IPS-15b (cell line): ENCODE data around the gene KIAA0319L.

Experiments used
- H3K27me3 ChIP-seq: one replicate; pipeline ENCODE4 v1.6.1; 2013; ENCODE audit warnings: low read length; ENCODE audit not compliant: control insufficient read depth, insufficient read depth
- H3K36me3 ChIP-seq: one replicate; pipeline ENCODE4 v1.6.1; 2013; ENCODE audit warnings: low read length; ENCODE audit not compliant: control insufficient read depth, insufficient read depth
- H3K4me1 ChIP-seq: one replicate; pipeline ENCODE4 v1.6.1; 2013; ENCODE audit warnings: mild to moderate bottlenecking, low read length; ENCODE audit not compliant: control insufficient read depth, insufficient read depth
- H3K4me3 ChIP-seq: one replicate; pipeline ENCODE4 v1.5.1; 2013; ENCODE audit warnings: low read depth, low read length
- H3K9ac ChIP-seq: one replicate; pipeline ENCODE4 v1.6.1; 2013; ENCODE audit warnings: low read depth, mild to moderate bottlenecking, low read length
- H3K9me3 ChIP-seq: one replicate; pipeline ENCODE4 v1.6.1; 2013; ENCODE audit warnings: mild to moderate bottlenecking, low read length; ENCODE audit not compliant: control insufficient read depth, insufficient read depth

KIAA0319L gene

GRCh38 chr1:35539824-35540261 is 17.4 kb downstream of the KIAA0319L start:
- H3K4me3 ChIP-seq, result no peak overlapping the region
- H3K9me3 ChIP-seq, result no peaks in the 10 kb centered on the region
- peak overlapping the region; percentile 18 for H3K9ac ChIP-seq
- H3K4me1 ChIP-seq, result peaks cover 36% of the 10 kb centered on the region
- no peaks in the 10 kb centered on the region for H3K27me3 ChIP-seq
- H3K36me3 ChIP-seq, result no peaks in the 10 kb centered on the region

GRCh38 chr1:35539073-35539823 is 18.0 kb downstream of the KIAA0319L start:
- Histone ChIP-seq H3K9ac (no peak overlapping the region), H3K4me3 (no peak overlapping the region), H3K4me1 (peaks cover 36% of the 10 kb centered on the region), H3K9me3 (no peaks in the 10 kb centered on the region), H3K27me3 (no peaks in the 10 kb centered on the region), H3K36me3 (no peaks in the 10 kb centered on the region)

- Histone ChIP-seq H3K9me3 (no peaks in the 10 kb centered on the region), H3K4me3 (no peak overlapping the region), H3K27me3 (no peaks in the 10 kb centered on the region), H3K4me1 (peaks cover 36% of the 10 kb centered on the region), H3K9ac (no peak overlapping the region), H3K36me3 (no peaks in the 10 kb centered on the region)
Observed at GRCh38 chr1:35537806-35538205, 19.4 kb downstream of the KIAA0319L start.

GRCh38 chr1:35536556-35537162 is 20.5 kb downstream of the KIAA0319L start:
- Histone ChIP-seq H3K4me3 (no peak overlapping the region), H3K4me1 (peaks cover 36% of the 10 kb centered on the region), H3K9me3 (no peaks in the 10 kb centered on the region), H3K27me3 (no peaks in the 10 kb centered on the region), H3K9ac (no peak overlapping the region), H3K36me3 (no peaks in the 10 kb centered on the region)

- Histone ChIP-seq H3K36me3 (peaks cover 8% of the 10 kb centered on the region), H3K4me1 (peaks cover 36% of the 10 kb centered on the region), H3K4me3 (no peak overlapping the region)
Observed at GRCh38 chr1:35535243-35535642, 22.0 kb downstream of the KIAA0319L start.

GRCh38 chr1:35533586-35533985 is 23.6 kb downstream of the KIAA0319L start:
- H3K4me1 ChIP-seq, result peaks cover 24% of the 10 kb centered on the region
- peaks cover 8% of the 10 kb centered on the region for H3K36me3 ChIP-seq
- no peaks in the 10 kb centered on the region for H3K27me3 ChIP-seq
- no peak overlapping the region for H3K9ac ChIP-seq
- H3K4me3 ChIP-seq, result no peak overlapping the region
- H3K9me3 ChIP-seq, result no peaks in the 10 kb centered on the region

More at GRCh38 chr1:35535243-35535642, 22.0 kb downstream of the KIAA0319L start:
- H3K9me3 ChIP-seq, result no peaks in the 10 kb centered on the region
- H3K9ac ChIP-seq, result no peak overlapping the region
- no peaks in the 10 kb centered on the region for H3K27me3 ChIP-seq

GRCh38 chr1:35532497-35533223 is 24.5 kb downstream of the KIAA0319L start:
- Histone ChIP-seq H3K9me3 (no peaks in the 10 kb centered on the region), H3K9ac (no peak overlapping the region), H3K36me3 (peaks cover 8% of the 10 kb centered on the region), H3K4me1 (peaks cover 24% of the 10 kb centered on the region), H3K27me3 (no peaks in the 10 kb centered on the region), H3K4me3 (no peak overlapping the region)

- no peaks in the 10 kb centered on the region for H3K27me3 ChIP-seq
- peaks cover 14% of the 10 kb centered on the region for H3K4me1 ChIP-seq
- H3K4me3 ChIP-seq, result no peak overlapping the region
- no peak overlapping the region for H3K9ac ChIP-seq
- H3K36me3 ChIP-seq, result peaks cover 8% of the 10 kb centered on the region
- no peaks in the 10 kb centered on the region for H3K9me3 ChIP-seq
Observed at GRCh38 chr1:35531368-35531767, 25.8 kb downstream of the KIAA0319L start.

GRCh38 chr1:35530946-35531345 is 26.3 kb downstream of the KIAA0319L start:
- H3K9ac ChIP-seq, result no peak overlapping the region
- H3K4me3 ChIP-seq, result no peak overlapping the region
- H3K27me3 ChIP-seq, result no peaks in the 10 kb centered on the region
- H3K4me1 ChIP-seq, result peaks cover 10% of the 10 kb centered on the region
- peaks cover 8% of the 10 kb centered on the region for H3K36me3 ChIP-seq
- H3K9me3 ChIP-seq, result no peaks in the 10 kb centered on the region

- Histone ChIP-seq H3K9me3 (no peaks in the 10 kb centered on the region), H3K9ac (no peak overlapping the region), H3K27me3 (no peaks in the 10 kb centered on the region), H3K4me3 (no peak overlapping the region), H3K4me1 (peaks cover 2% of the 10 kb centered on the region), H3K36me3 (peaks cover 8% of the 10 kb centered on the region)
Observed at GRCh38 chr1:35530168-35530567, 27.0 kb downstream of the KIAA0319L start.

GRCh38 chr1:35524106-35524505 is 33.1 kb downstream of the KIAA0319L start:
- Histone ChIP-seq H3K36me3 (no peaks in the 10 kb centered on the region), H3K9ac (no peak overlapping the region), H3K4me3 (no peak overlapping the region), H3K4me1 (no peaks in the 10 kb centered on the region), H3K9me3 (no peaks in the 10 kb centered on the region), H3K27me3 (no peaks in the 10 kb centered on the region)
